SH-SY5Y (cell line): Measurements from ENCODE around the gene KRT86.

ENCODE experiments used
- GATA2 ChIP-seq: IDR thresholded peaks from 2 replicates; pipeline ENCODE4 v1.6.1; 2011; ENCODE audit warnings: mild to moderate bottlenecking, low read depth, low read length
- GATA3 ChIP-seq: IDR thresholded peaks from 2 replicates; pipeline ENCODE4 v1.6.1; 2011; ENCODE audit warnings: low read depth, mild to moderate bottlenecking, low read length, moderate library complexity

DNA sequence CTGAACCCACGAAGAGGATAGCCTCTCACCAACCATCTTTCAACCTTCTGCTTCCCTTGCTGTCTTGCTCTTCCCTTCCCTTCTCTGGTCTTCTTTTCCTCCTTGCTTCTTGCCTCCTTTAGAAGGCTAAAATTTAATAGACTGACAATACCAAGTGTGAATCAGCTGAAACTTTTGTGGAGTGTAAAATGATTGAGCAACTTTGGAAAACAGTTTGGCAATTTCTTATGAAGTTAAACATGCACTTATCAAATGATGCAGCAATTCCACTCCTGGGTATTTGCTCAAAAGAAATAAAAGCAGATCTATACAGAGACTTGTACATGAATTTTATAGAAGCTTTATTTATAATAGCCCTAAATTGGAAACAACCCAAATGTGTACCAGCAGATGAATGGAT, 3.3 kb upstream of the KRT86 start:
- TF ChIP-seq GATA3 (no peak), GATA2 (no peak)
